A375 (cell line): ENCODE data around the gene UBTD2. TPM values are rescaled to one million over a fixed set of nuclear protein-coding genes. Genes with fewer than 3 reads are reported as not detected.

Experiments
- small RNA-seq: library from RNA; depleted of rRNA; stranded (forward); fragments of <200 nt; gene quantifications from one replicate; pipeline ENCODE3, GENCODE V24; 2014
- total RNA-seq: library from RNA; depleted of rRNA; stranded (reverse); fragments of >200 nt; shearing (Covaris generic); gene quantifications from 2 replicates; pipeline ENCODE4 v1.2.3, GENCODE V29; 2014; rRNA removed

The UBTD2 gene
- 17.6 and 19.5 TPM in 2 replicates for total RNA-seq

GRCh38 chr5:172283020-172283861 lies at the start of gene UBTD2:
UBTD2 (minus strand) TSS chr5:172283764; CDS start chr5:172283665, 99 bp downstream.

GRCh38 chr5:172193872-172194271 lies 89.7 kb downstream of the UBTD2 start, which contains the start of gene EFCAB9:
EFCAB9 (plus strand) TSS chr5:172194172; CDS start chr5:172194173, 1 bp downstream.

GRCh38 chr5:172188033-172188892 lies 95.3 kb downstream of the UBTD2 start, which contains the start of gene STK10:
STK10 (minus strand) TSS chr5:172188224; CDS start chr5:172188042, 182 bp downstream.

Small RNA genes within 50 kb of the gene (small RNA-seq; reads per million reads assigned to genes)
- gene RF00191, result not detected

Other genes starting within 250 kb of the UBTD2 start
- 76.9 and 79.7 TPM in 2 replicates for gene STK10, start 95.5 kb downstream of the UBTD2 start, total RNA-seq
- 0.72 TPM in 1 of 2 replicates, not detected in the other for gene EFCAB9, start 89.6 kb downstream of the UBTD2 start, total RNA-seq
- 9.1 and 10.3 TPM in 2 replicates for gene SH3PXD2B, start 170.8 kb upstream of the UBTD2 start, total RNA-seq